Activated T-cell treated with anti-CD3 and anti-CD28 coated beads, Interleukin-2, amount 50 U/mL, for 4 hours (primary cell): ENCODE measurements around the gene TREH. TPM values are rescaled to one million over a fixed set of nuclear protein-coding genes. Genes with fewer than 3 reads are reported as not detected.
"Not testable (repeated sequence)": the region's sequence is repeated elsewhere in the genome, so short reads cannot be mapped to it uniquely, and the experiment has no call there.

Experiments used
- ATAC-seq, 2 donors: fragments of 200-7000 bp; cut with Tn5 transposase; one replicate each; pipeline ENCODE4 v1.10.0; 2021
- DNase-seq: peaks from one replicate; pipeline ENCODE4 v3.0.0-alpha.2; 2020
- H3K27me3 Mint-ChIP-seq: one replicate; pipeline ENCODE4 v1.8.0; 2021; ENCODE audit warnings: low read depth, mixed read lengths
- H3K36me3 Mint-ChIP-seq: one replicate; pipeline ENCODE4 v1.8.0; 2022; ENCODE audit warnings: mixed read lengths; ENCODE audit not compliant: insufficient read depth
- H3K4me1 Mint-ChIP-seq: one replicate; pipeline ENCODE4 v1.8.0; 2021; ENCODE audit warnings: low read depth, mixed read lengths
- H3K4me3 Mint-ChIP-seq: one replicate; pipeline ENCODE4 v1.8.0; 2021; ENCODE audit warnings: mild to moderate bottlenecking, moderate library complexity, mixed read lengths
- H3K9me3 Mint-ChIP-seq: one replicate; pipeline ENCODE4 v1.8.0; 2021; ENCODE audit warnings: mixed read lengths
- total RNA-seq, 3 donors: library from RNA; stranded (reverse); gene quantifications; one replicate each; pipeline ENCODE4 v1.2.1, GENCODE V29; 2021

TREH gene
- total RNA-seq: not detected

- no peaks in the 10 kb centered on the region for H3K4me1 Mint-ChIP-seq
- H3K36me3 Mint-ChIP-seq: no peaks in the 10 kb centered on the region
- ATAC-seq: no peak
These were observed at the start of gene TREH for GRCh38 chr11:118679483-118679882. Gene TREH (minus strand): TSS chr11:118679650. CDS start chr11:118679627, 23 bp downstream.

GRCh38 chr11:118728112-118728511 lies 48.7 kb upstream of the TREH start:
- not testable (repeated sequence) for H3K36me3 Mint-ChIP-seq, H3K9me3 Mint-ChIP-seq, ATAC-seq, DNase-seq, H3K4me1 Mint-ChIP-seq, H3K4me3 Mint-ChIP-seq, H3K27me3 Mint-ChIP-seq

More at GRCh38 chr11:118679483-118679882, at the start of gene TREH:
- no peak for DNase-seq
- Mint-ChIP-seq H3K9me3 (no peaks in the 10 kb centered on the region), H3K27me3 (no peaks in the 10 kb centered on the region), H3K4me3 (no peak within 1 kb of the TSS)

- not testable (repeated sequence) for H3K9me3 Mint-ChIP-seq, DNase-seq, H3K4me1 Mint-ChIP-seq, ATAC-seq, H3K27me3 Mint-ChIP-seq, H3K4me3 Mint-ChIP-seq, H3K36me3 Mint-ChIP-seq
These were observed 48.2 kb upstream of the TREH start for GRCh38 chr11:118727721-118728066.

- DNase-seq, H3K36me3 Mint-ChIP-seq, H3K9me3 Mint-ChIP-seq, H3K4me1 Mint-ChIP-seq, H3K4me3 Mint-ChIP-seq, H3K27me3 Mint-ChIP-seq, ATAC-seq: not testable (repeated sequence)
These were observed 47.7 kb upstream of the TREH start for GRCh38 chr11:118727001-118727720.

GRCh38 chr11:118721478-118722015 lies 42.1 kb upstream of the TREH start:
- not testable (repeated sequence) for H3K27me3 Mint-ChIP-seq, H3K9me3 Mint-ChIP-seq, H3K36me3 Mint-ChIP-seq, H3K4me1 Mint-ChIP-seq, DNase-seq, H3K4me3 Mint-ChIP-seq, ATAC-seq

- not testable (repeated sequence) for ATAC-seq, H3K36me3 Mint-ChIP-seq, H3K4me1 Mint-ChIP-seq, H3K27me3 Mint-ChIP-seq, H3K9me3 Mint-ChIP-seq, DNase-seq, H3K4me3 Mint-ChIP-seq
These were observed 41.3 kb upstream of the TREH start for GRCh38 chr11:118720740-118721139.

- H3K27me3 Mint-ChIP-seq, ATAC-seq, DNase-seq, H3K4me3 Mint-ChIP-seq, H3K9me3 Mint-ChIP-seq, H3K36me3 Mint-ChIP-seq, H3K4me1 Mint-ChIP-seq: not testable (repeated sequence)
These were observed 40.6 kb upstream of the TREH start for GRCh38 chr11:118720078-118720477.

- H3K36me3 Mint-ChIP-seq, H3K27me3 Mint-ChIP-seq, ATAC-seq, H3K9me3 Mint-ChIP-seq, H3K4me1 Mint-ChIP-seq, H3K4me3 Mint-ChIP-seq, DNase-seq: not testable (repeated sequence)
These were observed 39.1 kb upstream of the TREH start for GRCh38 chr11:118718562-118718961.

GRCh38 chr11:118717733-118718132 lies 38.3 kb upstream of the TREH start:
- not testable (repeated sequence) for H3K4me3 Mint-ChIP-seq, ATAC-seq, H3K36me3 Mint-ChIP-seq, DNase-seq, H3K9me3 Mint-ChIP-seq, H3K27me3 Mint-ChIP-seq, H3K4me1 Mint-ChIP-seq

GRCh38 chr11:118717221-118717620 lies 37.8 kb upstream of the TREH start:
- not testable (repeated sequence) for H3K27me3 Mint-ChIP-seq, H3K9me3 Mint-ChIP-seq, H3K4me1 Mint-ChIP-seq, DNase-seq, H3K4me3 Mint-ChIP-seq, H3K36me3 Mint-ChIP-seq, ATAC-seq

GRCh38 chr11:118715837-118716260 lies 36.4 kb upstream of the TREH start:
- Mint-ChIP-seq H3K9me3 (no peaks in the 10 kb centered on the region), H3K27me3 (no peaks in the 10 kb centered on the region), H3K36me3 (no peaks in the 10 kb centered on the region), H3K4me1 (peaks cover 4% of the 10 kb centered on the region), H3K4me3 (no peak overlapping the region)
- DNase-seq (no peak), ATAC-seq (no peak)

- Mint-ChIP-seq H3K4me1 (peaks cover 4% of the 10 kb centered on the region), H3K9me3 (no peaks in the 10 kb centered on the region), H3K27me3 (no peaks in the 10 kb centered on the region), H3K4me3 (no peak overlapping the region), H3K36me3 (no peaks in the 10 kb centered on the region)
- DNase-seq (no peak), ATAC-seq (no peak)
These were observed 35.9 kb upstream of the TREH start for GRCh38 chr11:118715245-118715831.

GRCh38 chr11:118714816-118715215 lies 35.4 kb upstream of the TREH start:
- no peak overlapping the region for H3K4me3 Mint-ChIP-seq
- no peak for DNase-seq
- H3K4me1 Mint-ChIP-seq: peaks cover 4% of the 10 kb centered on the region
- no peak for ATAC-seq
- H3K36me3 Mint-ChIP-seq: no peaks in the 10 kb centered on the region
- H3K27me3 Mint-ChIP-seq: no peaks in the 10 kb centered on the region
- H3K9me3 Mint-ChIP-seq: no peaks in the 10 kb centered on the region

GRCh38 chr11:118714416-118714815 lies 35.0 kb upstream of the TREH start:
- not testable (repeated sequence) for H3K27me3 Mint-ChIP-seq, H3K36me3 Mint-ChIP-seq, H3K9me3 Mint-ChIP-seq, ATAC-seq, DNase-seq, H3K4me1 Mint-ChIP-seq, H3K4me3 Mint-ChIP-seq

- peaks cover 30% of the 10 kb centered on the region for H3K4me1 Mint-ChIP-seq
- H3K27me3 Mint-ChIP-seq: no peaks in the 10 kb centered on the region
- no peak for ATAC-seq
- H3K4me3 Mint-ChIP-seq: no peak overlapping the region
- no peaks in the 10 kb centered on the region for H3K36me3 Mint-ChIP-seq
- DNase-seq: no peak
- no peaks in the 10 kb centered on the region for H3K9me3 Mint-ChIP-seq
These were observed 28.8 kb upstream of the TREH start for GRCh38 chr11:118708296-118708695.
